NCI-H2227 (cell line): Measurements from ENCODE around the gene LRRC8D.

Experiments used
- DNase-seq: peaks from one replicate; lab custom pipeline; 2025; ENCODE audit not compliant: unreplicated experiment; lab: John Stamatoyannopoulos, UW

Gene LRRC8D

GRCh38 chr1:89832496-89833127, 11.8 kb downstream of the LRRC8D start:
- DNase-seq: no peak

GRCh38 chr1:89833183-89834082, 12.6 kb downstream of the LRRC8D start:
- DNase-seq: no peak

- DNase-seq: no peak
Observed at GRCh38 chr1:89834083-89834704, 13.4 kb downstream of the LRRC8D start.

GRCh38 chr1:89836252-89837035, 15.6 kb downstream of the LRRC8D start:
- DNase-seq: no peak

GRCh38 chr1:89837036-89837481, 16.2 kb downstream of the LRRC8D start:
- no peak for DNase-seq

GRCh38 chr1:89837510-89837909, 16.7 kb downstream of the LRRC8D start:
- DNase-seq: no peak

GRCh38 chr1:89839516-89839915, 18.7 kb downstream of the LRRC8D start:
- no peak for DNase-seq

GRCh38 chr1:89841507-89841906, 20.7 kb downstream of the LRRC8D start:
- DNase-seq: no peak

GRCh38 chr1:89842567-89843272, 21.9 kb downstream of the LRRC8D start:
- DNase-seq: no peak

GRCh38 chr1:89843273-89844130, 22.7 kb downstream of the LRRC8D start:
- peak; percentile 76 for DNase-seq

- no peak for DNase-seq
Observed at GRCh38 chr1:89844241-89844807, 23.5 kb downstream of the LRRC8D start.

- DNase-seq: no peak
Observed at GRCh38 chr1:89844860-89845259, 24.0 kb downstream of the LRRC8D start.

GRCh38 chr1:89847191-89847729, 26.4 kb downstream of the LRRC8D start:
- DNase-seq: no peak

- DNase-seq: no peak
Observed at GRCh38 chr1:89850844-89851415, 30.1 kb downstream of the LRRC8D start.

GRCh38 chr1:89854140-89854539, 33.3 kb downstream of the LRRC8D start:
- no peak for DNase-seq

- DNase-seq: no peak
Observed at GRCh38 chr1:89855413-89856123, 34.7 kb downstream of the LRRC8D start.

- DNase-seq: no peak
Observed at GRCh38 chr1:89863165-89863830, 42.5 kb downstream of the LRRC8D start.
